GM21528 (cell line): ENCODE measurements around the gene FAM120C.

ENCODE experiments used
- ATAC-seq: cut with Tn5 transposase; IDR thresholded peaks from one replicate; pipeline ENCODE4 v1.9.1; 2021; ENCODE audit warnings: mild to moderate bottlenecking, moderate library complexity; ENCODE audit not compliant: unreplicated experiment, low FRiP score

FAM120C gene

GRCh38 chrX:54043056-54043455, 140.0 kb downstream of the FAM120C start:
- no peak for ATAC-seq

- no peak for ATAC-seq
These were observed 140.4 kb downstream of the FAM120C start for GRCh38 chrX:54042609-54043021.

- no peak for ATAC-seq
These were observed 152.7 kb downstream of the FAM120C start for GRCh38 chrX:54030329-54030728.

- no peak for ATAC-seq
These were observed 153.4 kb downstream of the FAM120C start for GRCh38 chrX:54029529-54030143.

- no peak for ATAC-seq
These were observed 158.7 kb downstream of the FAM120C start for GRCh38 chrX:54024350-54024749.
